ENCODE results near the gene GABRR3.

- TF ChIP-seq SUZ12 (IDR thresholded peaks at IDR 0.05; ENCODE audit: extremely low read depth, insufficient read depth, insufficient read length) (no peak), YY1 (IDR thresholded peaks at IDR 0.05; ENCODE audit: insufficient read depth, insufficient read length) (no peak)
Measured at GRCh38 chr3:97949743-97950142, 85.4 kb downstream of the GABRR3 start.
